Activated CD8-positive, alpha-beta memory T cell treated with anti-CD3 and anti-CD28 coated beads, Interleukin-2, amount 10 ng/mL, durations not matched to agents 7 days and 5 days (primary cell): ENCODE data around the gene TMEM120A. TPM values are rescaled to one million over a fixed set of nuclear protein-coding genes. Genes with fewer than 3 reads are reported as not detected.

Experiments used
- ATAC-seq: fragments of 150-1000 bp; cut with Tn5 transposase; one replicate; pipeline ENCODE4 v1.10.0; 2021; ENCODE audit warnings: moderate library complexity
- CTCF ChIA-PET: fragments of 350-600 bp; sonication (Branson Sonifier 250); formaldehyde crosslinking; loops from one replicate; lab custom pipeline; 2021; ENCODE audit warnings: antibody characterized with exemption; lab: Charles Lee
- DNase-seq: peaks from one replicate; pipeline ENCODE4 v3.0.0-alpha.2; 2020
- H3K27ac Mint-ChIP-seq: one replicate; pipeline ENCODE4 v1.8.0; 2021; ENCODE audit warnings: mild to moderate bottlenecking, mixed read lengths
- H3K27me3 Mint-ChIP-seq: one replicate; pipeline ENCODE4 v1.8.0; 2021; ENCODE audit warnings: mixed read lengths
- H3K36me3 Mint-ChIP-seq: one replicate; pipeline ENCODE4 v1.8.0; 2021; ENCODE audit warnings: mild to moderate bottlenecking, mixed read lengths
- H3K4me1 Mint-ChIP-seq: one replicate; pipeline ENCODE4 v1.8.0; 2021; ENCODE audit warnings: mixed read lengths
- H3K4me3 Mint-ChIP-seq: one replicate; pipeline ENCODE4 v1.8.0; 2021; ENCODE audit warnings: mild to moderate bottlenecking, moderate library complexity, mixed read lengths
- H3K9me3 Mint-ChIP-seq: one replicate; pipeline ENCODE4 v1.8.0; 2022; ENCODE audit warnings: low read depth, mixed read lengths
- total RNA-seq, 2 experiments: library from RNA; stranded (reverse); gene quantifications; one replicate each; pipeline ENCODE4 v1.2.3, GENCODE V29; 2021

TMEM120A gene
- total RNA-seq, 2 experiments from 2014 or later: 25.4 to 27.0 TPM

DNA sequence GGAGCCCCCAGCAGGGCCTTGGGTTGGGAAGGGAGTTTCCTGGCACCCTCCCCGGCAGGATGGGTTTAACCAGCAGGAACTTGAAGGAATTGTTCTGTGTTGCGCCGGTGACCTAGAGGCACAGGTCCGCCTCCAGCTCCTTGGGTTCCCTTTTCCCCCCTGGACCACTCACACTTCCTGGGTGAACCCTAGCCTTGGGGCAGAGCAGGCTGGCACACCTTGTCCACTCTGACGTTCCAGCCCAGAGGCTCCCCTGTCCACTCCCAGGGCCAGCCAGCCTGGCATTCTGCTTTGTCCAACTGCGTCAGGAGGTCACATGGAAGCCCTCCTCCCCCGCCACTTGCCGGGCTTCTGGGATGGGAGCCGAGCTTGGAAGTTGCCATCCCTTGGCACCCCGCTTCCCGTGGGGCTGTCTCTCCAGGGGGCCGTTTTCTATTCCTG is 25.8 kb downstream of the TMEM120A start:
- Mint-ChIP-seq H3K4me3 (no peak overlapping the region), H3K4me1 (no peaks in the 10 kb centered on the region), H3K9me3 (no peaks in the 10 kb centered on the region), H3K36me3 (no peaks in the 10 kb centered on the region), H3K27me3 (no peaks in the 10 kb centered on the region), H3K27ac (no peak overlapping the region)
- no peak for ATAC-seq
- CTCF ChIA-PET: no interaction called here
- no peak for DNase-seq

GRCh38 chr7:75968012-75968411 is 26.4 kb downstream of the TMEM120A start:
- Mint-ChIP-seq H3K9me3 (no peaks in the 10 kb centered on the region), H3K27me3 (no peaks in the 10 kb centered on the region), H3K4me1 (no peaks in the 10 kb centered on the region), H3K4me3 (no peak overlapping the region), H3K36me3 (no peaks in the 10 kb centered on the region), H3K27ac (no peak overlapping the region)
- DNase-seq: no peak
- CTCF ChIA-PET: no interaction called here
- no peak for ATAC-seq

GRCh38 chr7:75967487-75967997 is 26.9 kb downstream of the TMEM120A start:
- H3K4me1 Mint-ChIP-seq: no peaks in the 10 kb centered on the region
- H3K27ac Mint-ChIP-seq: no peak overlapping the region
- CTCF ChIA-PET: no interaction called here
- H3K9me3 Mint-ChIP-seq: no peaks in the 10 kb centered on the region
- ATAC-seq (no peak), DNase-seq (no peak)
- H3K27me3 Mint-ChIP-seq: no peaks in the 10 kb centered on the region
- H3K4me3 Mint-ChIP-seq: no peak overlapping the region
- H3K36me3 Mint-ChIP-seq: no peaks in the 10 kb centered on the region

DNA sequence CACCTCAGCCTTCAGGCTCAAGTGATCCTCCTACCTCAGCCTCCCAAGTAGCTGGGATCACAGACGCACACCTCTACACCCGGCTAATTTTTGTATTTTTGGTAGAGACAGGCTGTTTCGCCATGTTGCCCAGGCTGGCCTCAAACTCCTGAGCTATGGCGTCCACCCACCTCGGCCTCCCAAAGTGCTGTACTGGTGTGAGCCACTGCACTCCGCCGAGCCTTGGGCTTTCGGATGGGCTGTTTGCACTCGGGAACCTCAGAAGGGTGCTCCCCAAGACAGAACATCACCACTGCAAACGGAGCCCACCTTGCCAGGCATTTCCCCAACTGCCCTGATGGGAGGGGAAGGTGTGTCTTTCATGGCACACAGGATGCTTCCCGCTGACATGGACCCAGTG is 27.3 kb downstream of the TMEM120A start:
- no peak for ATAC-seq
- Mint-ChIP-seq H3K9me3 (no peaks in the 10 kb centered on the region), H3K4me3 (no peak overlapping the region), H3K36me3 (no peaks in the 10 kb centered on the region), H3K4me1 (no peaks in the 10 kb centered on the region), H3K27ac (no peak overlapping the region), H3K27me3 (no peaks in the 10 kb centered on the region)
- DNase-seq: no peak
- CTCF ChIA-PET: no interaction called here

- Mint-ChIP-seq H3K27ac (no peak overlapping the region), H3K4me3 (no peak overlapping the region), H3K4me1 (no peaks in the 10 kb centered on the region), H3K9me3 (no peaks in the 10 kb centered on the region), H3K36me3 (no peaks in the 10 kb centered on the region), H3K27me3 (no peaks in the 10 kb centered on the region)
- DNase-seq (no peak), ATAC-seq (no peak)
- CTCF ChIA-PET: no interaction called here
These were observed 28.0 kb downstream of the TMEM120A start for GRCh38 chr7:75966190-75966961.

DNA sequence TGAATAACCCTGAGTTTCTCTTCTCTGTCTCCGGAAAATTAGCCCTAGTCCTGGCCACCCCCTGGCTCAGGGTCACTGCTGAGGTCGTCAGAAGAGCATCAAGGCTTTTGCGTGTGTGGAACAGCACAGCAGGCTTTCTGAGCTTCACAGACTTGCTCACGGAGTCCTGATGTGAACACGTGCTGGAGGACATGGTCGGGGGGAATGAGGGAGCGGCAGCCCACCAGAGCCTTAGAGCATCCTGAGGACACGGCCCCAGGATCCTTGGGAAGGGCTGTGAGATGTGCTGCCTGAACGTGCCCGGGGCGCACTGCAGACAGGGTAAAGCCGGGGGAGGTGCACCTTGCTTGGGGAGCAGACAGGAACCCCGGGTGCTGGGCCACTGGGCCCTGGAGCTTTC is 28.8 kb downstream of the TMEM120A start:
- Mint-ChIP-seq H3K4me1 (no peaks in the 10 kb centered on the region), H3K36me3 (no peaks in the 10 kb centered on the region), H3K27me3 (no peaks in the 10 kb centered on the region), H3K4me3 (no peak overlapping the region), H3K27ac (no peak overlapping the region), H3K9me3 (no peaks in the 10 kb centered on the region)
- CTCF ChIA-PET: no interaction called here
- no peak for DNase-seq
- ATAC-seq: no peak

DNA sequence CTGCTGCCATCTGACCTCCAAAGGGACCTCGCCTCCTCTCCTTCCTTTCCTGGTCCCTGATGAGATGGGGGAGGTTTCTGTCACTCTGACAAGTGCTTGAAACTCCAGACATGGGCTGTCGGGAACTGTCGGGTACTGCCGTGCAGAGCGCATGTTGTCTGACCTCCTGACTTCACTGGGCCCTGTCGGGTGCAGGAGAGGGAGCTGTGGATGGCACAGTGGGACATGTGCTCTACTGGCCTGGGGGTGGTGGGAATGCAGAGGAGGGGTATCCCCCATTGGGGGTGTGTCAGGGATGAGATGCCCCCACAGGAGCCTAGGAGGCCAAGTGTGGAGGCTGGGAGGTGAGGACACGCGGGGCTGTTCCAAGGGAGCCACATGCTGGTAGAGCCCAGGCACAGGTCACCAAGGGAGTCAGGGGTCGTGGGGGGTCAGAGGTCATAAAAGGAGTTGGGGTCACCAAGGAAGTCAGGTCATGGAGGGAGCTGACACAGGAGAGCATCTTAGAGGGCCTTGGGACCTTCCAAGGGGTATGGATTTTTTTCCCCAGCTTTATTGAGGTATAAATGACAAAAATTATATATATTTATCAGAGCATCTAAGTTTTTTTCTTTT is 30.9 kb downstream of the TMEM120A start:
- ATAC-seq (no peak), DNase-seq (no peak)
- CTCF ChIA-PET: interaction anchor here (1.0 to 1.1 kb wide), 2 partner anchors 58 to 97 kb away, joined by 3 read pairs; no protein-coding TSS in a partner anchor
- Mint-ChIP-seq H3K4me3 (no peak overlapping the region), H3K27ac (no peak overlapping the region), H3K9me3 (no peaks in the 10 kb centered on the region), H3K4me1 (no peaks in the 10 kb centered on the region), H3K36me3 (no peaks in the 10 kb centered on the region), H3K27me3 (no peaks in the 10 kb centered on the region)

DNA sequence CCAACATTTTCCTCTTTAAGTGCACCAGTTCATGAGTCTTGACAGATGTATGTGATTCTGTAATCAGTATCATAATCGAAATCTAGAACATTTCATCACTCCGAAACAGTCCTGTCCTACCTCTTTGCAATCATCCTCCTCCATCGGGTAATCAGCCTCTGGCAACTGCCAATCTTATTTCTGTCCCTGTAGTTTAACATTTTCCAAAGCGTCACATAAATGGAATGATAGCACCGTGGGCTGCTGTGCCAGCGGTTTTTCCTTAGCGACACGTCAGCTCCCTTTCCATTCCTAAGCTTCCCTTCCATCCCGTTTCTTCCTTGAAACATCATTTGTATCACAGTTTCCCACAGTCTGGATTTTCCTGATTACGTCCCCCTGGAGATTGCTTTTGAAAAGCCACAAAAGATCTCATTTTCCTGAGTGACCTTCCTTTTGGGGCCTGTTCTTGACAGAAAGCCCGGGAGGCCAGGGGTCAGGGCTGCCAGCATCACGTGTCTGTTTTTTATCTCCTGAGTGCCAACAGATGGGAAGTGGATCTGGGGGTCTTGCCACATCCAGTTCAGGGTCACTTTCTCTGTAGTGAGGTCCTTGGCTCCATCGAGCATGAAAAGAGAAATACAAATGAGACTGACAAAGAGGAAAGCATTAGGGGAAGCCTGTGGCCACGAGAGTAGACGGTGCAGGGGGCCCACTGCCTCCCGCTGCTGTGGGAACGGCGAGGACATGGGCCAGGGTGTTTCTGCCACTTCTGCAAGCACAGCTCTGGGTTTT is 31.6 kb downstream of the TMEM120A start:
- H3K27me3 Mint-ChIP-seq: no peaks in the 10 kb centered on the region
- no peak overlapping the region for H3K4me3 Mint-ChIP-seq
- H3K27ac Mint-ChIP-seq: no peak overlapping the region
- CTCF ChIA-PET: interaction anchor here (1.1 kb wide), 1 partner anchor 96 kb away, joined by 3 read pairs; no protein-coding TSS in a partner anchor
- H3K36me3 Mint-ChIP-seq: peaks cover under 1% of the 10 kb centered on the region
- ATAC-seq (no peak), DNase-seq (no peak)
- no peaks in the 10 kb centered on the region for H3K9me3 Mint-ChIP-seq
- no peaks in the 10 kb centered on the region for H3K4me1 Mint-ChIP-seq

GRCh38 chr7:75961218-75961617 is 33.2 kb downstream of the TMEM120A start:
- ATAC-seq (no peak), DNase-seq (no peak)
- CTCF ChIA-PET: no interaction called here
- Mint-ChIP-seq H3K36me3 (peaks cover 3% of the 10 kb centered on the region), H3K4me1 (no peaks in the 10 kb centered on the region), H3K9me3 (no peaks in the 10 kb centered on the region), H3K4me3 (no peak overlapping the region), H3K27me3 (no peaks in the 10 kb centered on the region), H3K27ac (no peak overlapping the region)

- Mint-ChIP-seq H3K9me3 (no peaks in the 10 kb centered on the region), H3K27me3 (no peaks in the 10 kb centered on the region), H3K27ac (no peak overlapping the region), H3K4me3 (no peak overlapping the region), H3K4me1 (no peaks in the 10 kb centered on the region), H3K36me3 (peaks cover 3% of the 10 kb centered on the region)
- no peak for ATAC-seq
- CTCF ChIA-PET: interaction anchor here (1.5 kb wide), 1 partner anchor 59 kb away, joined by 3 read pairs; no protein-coding TSS in a partner anchor
- DNase-seq: no peak
These were observed 34.0 kb downstream of the TMEM120A start for GRCh38 chr7:75960372-75960771.

- Mint-ChIP-seq H3K36me3 (peaks cover 3% of the 10 kb centered on the region), H3K9me3 (no peaks in the 10 kb centered on the region), H3K27ac (no peak overlapping the region), H3K27me3 (no peaks in the 10 kb centered on the region), H3K4me3 (no peak overlapping the region), H3K4me1 (no peaks in the 10 kb centered on the region)
- no peak for DNase-seq
- no peak for ATAC-seq
- CTCF ChIA-PET: interaction anchor here (1.5 kb wide), 1 partner anchor 61 kb away, joined by 3 read pairs; no protein-coding TSS in a partner anchor
These were observed 35.4 kb downstream of the TMEM120A start for GRCh38 chr7:75958802-75959543.

DNA sequence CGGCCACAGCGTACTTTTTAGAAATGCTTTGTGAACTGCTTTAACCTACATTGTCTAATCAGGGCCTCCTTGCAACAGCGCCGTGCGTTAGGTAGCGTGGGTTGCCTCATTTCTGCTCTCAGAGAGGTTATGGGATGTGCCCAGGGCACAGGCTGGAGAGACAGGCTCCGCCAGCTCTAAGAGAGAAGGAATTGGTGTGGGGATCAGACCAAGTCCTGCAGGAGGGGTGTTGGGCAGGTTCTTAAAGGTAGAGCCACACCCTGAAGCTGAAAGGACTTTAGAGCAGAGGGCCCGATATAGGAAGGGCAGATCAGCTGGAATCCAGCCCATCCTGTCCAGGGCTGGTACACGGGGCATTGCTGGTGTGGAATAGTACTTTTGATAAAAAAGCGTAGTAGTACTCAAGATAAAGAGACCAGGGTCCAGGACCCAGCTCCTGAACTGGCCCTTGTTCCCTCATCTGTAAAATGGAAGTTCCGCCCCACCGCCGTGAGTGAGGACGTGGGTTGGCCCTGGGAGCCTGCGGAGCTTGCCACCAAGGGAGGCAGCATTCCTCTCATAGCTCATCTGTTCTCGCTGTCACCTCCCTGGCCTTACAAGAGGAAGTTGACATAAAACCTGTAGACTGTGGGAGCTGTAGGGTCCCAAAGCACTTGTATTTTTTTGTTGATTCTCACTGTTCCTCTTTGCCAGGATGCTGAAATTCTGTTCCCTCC is 37.2 kb downstream of the TMEM120A start:
- Mint-ChIP-seq H3K4me3 (no peak overlapping the region), H3K27me3 (no peaks in the 10 kb centered on the region), H3K36me3 (peaks cover 3% of the 10 kb centered on the region), H3K9me3 (no peaks in the 10 kb centered on the region), H3K4me1 (no peaks in the 10 kb centered on the region), H3K27ac (no peak overlapping the region)
- ATAC-seq: no peak
- DNase-seq: no peak
- CTCF ChIA-PET: no interaction called here
